Upper lobe of left lung (tissue), 4 donors: ENCODE measurements around the gene SLC35F3.

Experiments
- POLR2AphosphoS5 ChIP-seq, 2 donors: sonication (generic); formaldehyde crosslinking; IDR thresholded peaks; one replicate each; pipeline ENCODE4 v1.5.1; 2017; ENCODE audit warnings: antibody characterized with exemption in 2 of 2
- TF ChIP-seq, protein P1 (sequence below), 6 experiments: fragments of 450-650 bp in 4 of 6; fragments of 200-600 bp in 2 of 6; sonication (generic) in 2 of 6; IDR thresholded peaks; one replicate each; pipeline ENCODE4 v1.5.1; 2016 to 2019; ENCODE audit warnings: antibody characterized with exemption in 6 of 6

DNA sequence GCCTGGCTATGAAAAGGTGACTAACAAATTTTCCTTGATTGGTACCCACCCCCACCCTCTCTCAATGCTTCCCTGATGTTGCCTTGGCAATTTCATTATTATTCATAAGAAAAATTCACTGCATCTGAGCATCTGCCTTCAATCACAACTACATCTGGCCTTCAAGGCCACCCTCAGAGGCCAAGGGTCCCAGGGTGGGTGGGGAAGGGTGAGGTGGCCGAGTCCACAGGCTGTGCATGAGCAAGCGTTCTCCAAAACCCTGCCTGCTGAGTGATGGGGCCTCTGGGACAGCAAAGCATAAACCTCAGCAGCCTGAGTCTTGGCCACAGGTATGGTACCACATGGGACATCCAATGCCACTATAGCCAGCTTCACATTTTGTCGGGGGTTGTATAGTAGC is 198.7 kb downstream of the SLC35F3 start:
- TF ChIP-seq, protein P1, sequence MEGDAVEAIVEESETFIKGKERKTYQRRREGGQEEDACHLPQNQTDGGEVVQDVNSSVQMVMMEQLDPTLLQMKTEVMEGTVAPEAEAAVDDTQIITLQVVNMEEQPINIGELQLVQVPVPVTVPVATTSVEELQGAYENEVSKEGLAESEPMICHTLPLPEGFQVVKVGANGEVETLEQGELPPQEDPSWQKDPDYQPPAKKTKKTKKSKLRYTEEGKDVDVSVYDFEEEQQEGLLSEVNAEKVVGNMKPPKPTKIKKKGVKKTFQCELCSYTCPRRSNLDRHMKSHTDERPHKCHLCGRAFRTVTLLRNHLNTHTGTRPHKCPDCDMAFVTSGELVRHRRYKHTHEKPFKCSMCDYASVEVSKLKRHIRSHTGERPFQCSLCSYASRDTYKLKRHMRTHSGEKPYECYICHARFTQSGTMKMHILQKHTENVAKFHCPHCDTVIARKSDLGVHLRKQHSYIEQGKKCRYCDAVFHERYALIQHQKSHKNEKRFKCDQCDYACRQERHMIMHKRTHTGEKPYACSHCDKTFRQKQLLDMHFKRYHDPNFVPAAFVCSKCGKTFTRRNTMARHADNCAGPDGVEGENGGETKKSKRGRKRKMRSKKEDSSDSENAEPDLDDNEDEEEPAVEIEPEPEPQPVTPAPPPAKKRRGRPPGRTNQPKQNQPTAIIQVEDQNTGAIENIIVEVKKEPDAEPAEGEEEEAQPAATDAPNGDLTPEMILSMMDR (IDR thresholded peaks at IDR 0.05), result no peak
- TF ChIP-seq POLR2AphosphoS5 (IDR thresholded peaks at IDR 0.05), result no peak
